Posterior cingulate gyrus (tissue), 11 donors: Measurements from ENCODE around the gene POMC.
"Not testable (repeated sequence)": the region's sequence is repeated elsewhere in the genome, so short reads cannot be mapped to it uniquely, and the experiment has no call there.

Experiments used
- DNase-seq, 10 donors: peaks; one replicate each; pipeline versions ENCODE4 v3.0.0 to v3.0.0-alpha.2; 2020 to 2021; ENCODE audit warnings: mixed read lengths in 3 of 10
- intact Hi-C: fragments of 100-400 bp; cut with DNase I; formaldehyde crosslinking; loops from one replicate; pipeline ENCODE4 v1.15.1; 2023

Gene POMC

DNA sequence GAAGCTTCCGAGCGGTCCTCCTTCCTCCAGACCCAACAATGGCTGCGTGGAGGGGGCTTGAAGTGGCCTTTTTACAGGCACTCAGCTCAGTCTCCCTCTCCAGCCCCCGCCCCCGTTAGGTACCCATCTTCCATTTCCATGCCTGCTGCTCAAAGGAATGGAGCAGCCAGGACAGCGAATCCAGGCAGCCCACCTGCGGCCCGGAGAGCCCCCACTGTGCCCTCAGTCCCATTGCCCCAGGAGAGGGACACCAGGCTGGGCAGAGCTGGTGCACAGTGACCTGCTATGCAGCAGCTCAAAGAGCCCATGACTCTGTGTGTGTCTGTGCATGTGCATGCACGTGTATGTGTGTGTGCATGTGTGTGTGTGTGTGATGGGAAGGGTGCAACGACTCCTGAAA is 10.6 kb upstream of the POMC start:
- DNase-seq: no peak
- intact Hi-C loops: no loop called here

- intact Hi-C loops: no loop called here
Measured at GRCh38 chr2:25177211-25177611, 8.8 kb upstream of the POMC start.

DNA sequence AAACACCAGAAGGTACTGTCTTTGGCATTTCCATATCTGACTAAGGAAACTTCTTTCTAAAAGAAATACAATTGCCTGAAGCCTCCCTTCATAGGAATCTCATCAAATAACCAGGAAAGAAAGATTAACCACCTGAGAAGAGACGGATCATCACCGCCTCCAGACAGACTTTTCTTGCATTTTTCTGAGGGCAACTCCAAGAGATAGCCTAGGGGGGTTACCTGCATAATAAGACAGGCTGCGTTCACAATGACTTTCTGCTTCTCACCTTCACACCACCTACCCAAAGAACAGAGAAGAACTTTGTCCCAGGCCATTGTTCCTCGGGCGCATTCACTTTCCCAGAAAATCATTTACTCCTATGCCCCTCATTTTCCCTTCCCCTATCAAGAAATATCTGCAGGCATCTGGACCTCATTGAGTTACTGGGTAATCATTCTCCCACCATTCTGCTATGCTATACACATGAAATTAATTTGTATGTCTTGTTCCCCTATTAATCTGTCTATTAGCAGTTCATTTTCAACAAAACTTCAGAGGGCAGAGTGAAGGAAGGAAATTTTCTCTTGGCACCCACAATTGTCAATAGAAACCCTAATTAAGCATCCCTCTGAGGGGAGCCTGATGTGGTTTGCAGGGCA is 8.3 kb upstream of the POMC start:
- intact Hi-C loops: no loop called here
- no peak for DNase-seq

More at GRCh38 chr2:25177211-25177611, 8.8 kb upstream of the POMC start:
- no peak for DNase-seq

DNA sequence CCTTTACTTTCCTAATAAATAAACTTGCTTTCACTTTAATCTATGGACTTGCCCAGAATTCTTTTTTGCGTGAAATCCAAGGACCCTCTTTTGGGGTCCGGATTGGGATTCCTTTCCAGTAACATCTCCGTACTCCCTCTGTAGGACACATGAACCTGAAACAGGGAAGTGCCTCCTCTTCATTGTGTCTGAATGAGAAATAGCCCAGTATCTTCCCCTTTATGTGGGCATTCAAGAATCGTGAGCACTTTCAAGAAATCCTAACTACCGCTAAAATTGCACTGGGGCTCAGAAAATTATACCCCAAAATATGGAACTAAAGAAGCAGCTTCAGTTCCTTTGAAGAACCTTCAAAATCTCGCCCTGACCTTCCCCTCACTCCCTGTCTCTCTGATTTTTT is 7.8 kb upstream of the POMC start:
- DNase-seq: no peak
- intact Hi-C loops: no loop called here

GRCh38 chr2:25174192-25174861 is 5.9 kb upstream of the POMC start:
- intact Hi-C loops: no loop called here
- no peak for DNase-seq

DNA sequence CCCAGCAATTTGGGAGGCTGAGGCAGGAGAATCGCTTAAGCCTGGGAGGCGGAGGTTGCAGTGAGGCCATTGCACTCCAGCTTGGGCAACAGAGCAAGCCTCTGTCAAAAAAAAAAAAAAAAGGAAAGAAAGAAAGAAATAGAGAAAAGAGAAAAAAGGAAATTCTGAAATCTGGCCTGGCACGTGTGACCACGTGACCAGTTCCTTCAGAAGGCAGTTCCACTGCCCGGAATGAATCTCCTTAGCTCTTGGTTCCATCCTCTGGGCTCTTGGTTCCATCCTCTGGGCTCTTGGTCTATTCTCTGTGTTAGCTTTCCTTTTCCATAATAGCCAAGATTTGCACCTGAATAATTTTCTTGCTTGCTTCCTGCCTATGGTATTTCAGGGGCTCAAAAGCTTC is 5.3 kb upstream of the POMC start:
- intact Hi-C loops: no loop called here
- DNase-seq: no peak

DNA sequence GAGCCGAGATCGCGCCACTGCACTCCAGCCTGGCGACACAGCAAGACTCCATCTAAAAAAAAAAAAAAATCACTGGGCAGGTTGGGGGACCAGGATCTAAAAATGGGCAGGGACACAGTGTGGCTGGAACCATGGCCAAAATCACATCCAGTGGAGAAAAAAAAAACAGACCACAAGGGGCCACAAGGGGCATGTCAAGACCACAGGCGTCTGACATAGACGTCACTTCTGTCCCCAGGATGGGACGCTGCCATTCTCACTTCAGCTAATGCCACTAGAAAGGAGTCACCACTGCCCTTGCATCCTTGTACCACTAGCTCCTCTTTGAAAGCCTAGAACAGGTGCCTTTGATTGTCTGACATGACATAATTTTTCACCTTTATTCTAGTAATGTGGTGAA is 2.5 kb upstream of the POMC start:
- intact Hi-C loops: no loop called here
- no peak for DNase-seq

DNA sequence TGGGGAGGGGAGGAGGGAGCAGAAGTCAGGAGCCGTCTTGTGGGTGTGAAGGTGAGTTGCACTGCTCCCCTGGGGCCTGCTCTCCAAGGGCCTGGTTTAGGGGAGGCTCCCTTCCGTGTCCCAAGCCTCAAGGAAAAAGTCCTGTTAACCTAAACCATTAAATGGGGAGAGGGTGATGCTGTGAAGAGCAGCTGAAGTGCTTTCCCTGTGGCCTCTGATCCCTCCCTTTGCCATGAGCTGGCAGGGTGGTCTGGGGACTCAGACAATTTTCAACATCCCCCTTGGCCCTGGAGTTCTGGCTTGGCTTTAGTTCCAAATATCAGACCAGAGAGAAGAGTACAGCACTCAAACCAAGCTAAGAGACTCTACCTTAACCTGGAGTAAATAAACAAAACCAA is 692 bp upstream of the POMC start:
- intact Hi-C loops: no loop called here
- DNase-seq: peak in 1 of 10 donors; percentile 5

DNA sequence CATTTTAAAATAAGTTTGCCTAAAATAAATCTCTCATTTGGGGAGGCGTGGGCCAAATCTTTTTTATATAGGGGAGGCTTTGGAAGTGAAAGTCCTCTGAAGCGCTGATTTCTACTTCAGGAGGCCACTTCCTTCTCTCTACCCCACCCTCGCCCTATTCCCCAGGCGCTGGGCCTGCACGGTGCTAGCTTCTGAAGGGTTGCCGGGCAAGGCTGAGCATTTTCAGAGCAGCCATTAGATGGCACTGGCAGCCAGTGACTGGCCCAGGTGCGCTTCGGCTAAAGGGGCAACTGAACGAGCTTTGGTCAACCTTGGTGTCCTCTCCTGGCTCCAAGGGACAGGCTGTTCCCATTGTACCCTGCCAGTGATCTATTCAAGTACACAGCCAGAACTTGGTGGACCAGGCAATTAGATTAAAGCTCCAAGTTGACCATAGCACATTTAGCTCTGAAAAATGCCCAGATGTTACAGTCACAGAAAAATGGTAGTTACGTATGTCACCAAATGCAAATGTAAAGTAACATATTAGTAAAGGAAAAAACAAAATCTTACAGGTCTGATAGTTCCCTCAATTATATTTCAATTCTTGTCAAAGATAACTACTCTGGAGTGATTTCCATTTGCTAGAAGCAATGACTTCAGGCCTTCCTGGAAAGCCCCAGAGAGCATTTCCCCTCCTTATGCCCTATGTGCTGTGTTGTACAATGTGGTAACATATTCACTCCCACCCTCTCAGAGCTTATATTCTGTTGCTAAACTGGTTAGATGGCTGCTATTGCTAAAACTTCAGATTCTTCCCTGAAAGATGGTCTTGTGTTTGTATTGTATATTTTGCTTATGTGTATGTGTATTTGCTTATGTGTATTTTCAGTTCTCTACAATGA is 2.1 kb downstream of the POMC start:
- DNase-seq: peak in 9 of 10 donors; percentile 22 to 87 (median 44)
- intact Hi-C loops: no loop called here

- peak in 2 of 10 donors; percentile 33 to 68 for DNase-seq
- intact Hi-C loops: no loop called here
Measured at GRCh38 chr2:25164561-25164960, 3.8 kb downstream of the POMC start.

DNA sequence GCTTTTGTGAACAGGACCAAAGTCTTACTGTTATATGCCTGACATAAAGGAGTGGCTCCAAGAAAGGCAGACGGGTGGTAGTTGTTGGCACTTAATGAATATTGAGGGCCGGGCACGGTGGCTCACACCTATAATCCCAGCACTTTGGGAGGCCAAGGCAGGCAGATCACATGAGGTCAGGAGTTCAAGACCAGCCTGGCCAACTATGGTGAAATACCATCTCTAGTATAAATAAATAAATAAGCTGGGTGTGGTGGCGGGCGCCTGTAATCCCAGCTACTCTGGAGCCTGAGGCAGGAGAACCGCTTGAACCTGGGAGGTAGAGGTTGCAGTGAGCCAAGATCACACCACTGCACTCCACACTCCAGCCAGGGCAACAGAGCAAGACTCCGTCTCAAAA is 6.3 kb downstream of the POMC start:
- intact Hi-C loops: not testable (repeated sequence)
- DNase-seq: peak in 2 of 10 donors; percentile 14 to 21

GRCh38 chr2:25161055-25161781 is 7.2 kb downstream of the POMC start:
- peak in 7 of 10 donors; percentile 30 to 90 (median 68) for DNase-seq
- intact Hi-C loops: no loop called here

- peak in 2 of 10 donors; percentile 41 to 66 for DNase-seq
- intact Hi-C loops: no loop called here
Measured at GRCh38 chr2:25160376-25160775, 8.0 kb downstream of the POMC start.

GRCh38 chr2:25159949-25160348 is 8.4 kb downstream of the POMC start:
- DNase-seq: peak in 2 of 10 donors; percentile 11 to 56
- intact Hi-C loops: no loop called here

DNA sequence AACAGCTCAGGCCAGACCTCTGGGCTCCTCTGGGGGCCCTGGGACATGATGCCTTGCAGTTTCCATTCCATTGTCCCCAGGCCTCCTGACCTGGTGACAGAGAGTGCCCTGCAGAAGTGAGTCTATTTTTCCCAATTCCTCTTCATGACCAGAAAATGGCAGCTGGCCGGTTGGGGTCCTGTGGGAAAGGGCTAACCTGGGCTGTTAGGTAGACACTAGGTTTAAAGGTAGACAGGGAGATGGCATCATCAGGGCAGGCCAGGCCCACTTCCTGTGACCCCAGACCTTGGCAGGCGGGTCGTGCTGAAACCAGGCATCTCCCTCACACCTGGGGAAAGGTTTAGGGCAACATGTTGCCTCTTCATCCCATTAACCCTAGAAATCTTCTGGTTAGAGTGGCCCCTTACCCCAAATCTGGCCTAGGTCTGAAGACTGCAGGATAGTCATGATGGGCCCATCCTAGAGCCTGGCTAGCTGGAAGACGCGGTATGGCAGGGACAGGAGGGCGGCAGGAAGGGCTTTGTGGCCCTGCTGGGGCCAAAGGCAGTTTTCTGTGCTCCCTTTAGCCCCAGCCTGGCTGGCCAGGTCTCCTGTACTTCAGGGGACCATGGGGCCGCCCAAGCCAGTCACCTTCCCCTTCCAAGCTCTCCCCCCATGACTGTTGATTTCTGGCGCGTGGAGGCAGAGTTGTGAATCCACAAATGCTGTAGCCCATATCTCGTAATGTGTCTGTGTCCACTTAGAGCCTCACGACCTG is 10.1 kb downstream of the POMC start:
- intact Hi-C loops: no loop called here
- peak in 2 of 10 donors; percentile 56 to 70 for DNase-seq

DNA sequence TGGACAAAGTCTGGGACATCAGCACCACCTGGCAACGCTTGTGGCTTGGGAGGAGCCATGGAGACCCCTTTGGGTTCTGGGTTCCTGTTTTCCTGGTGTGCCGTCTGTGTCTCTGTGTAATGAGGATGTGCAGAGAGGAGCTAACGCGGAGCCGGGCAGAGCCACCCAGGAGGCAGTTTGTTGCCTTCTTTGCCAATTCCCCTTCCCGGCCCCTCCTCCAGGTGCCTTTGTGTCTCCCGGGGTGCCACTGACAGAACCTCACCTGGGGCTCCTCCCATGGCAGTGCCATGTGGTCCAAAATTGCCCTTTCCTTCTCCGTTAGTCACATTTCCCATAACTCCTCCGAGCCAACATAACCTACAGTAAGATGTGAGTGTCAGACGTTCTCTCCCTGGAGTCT is 13.0 kb downstream of the POMC start:
- intact Hi-C loops: no loop called here
- peak in 2 of 10 donors; percentile 41 to 56 for DNase-seq

GRCh38 chr2:25151718-25152117 is 16.7 kb downstream of the POMC start:
- intact Hi-C loops: no loop called here
- DNase-seq: peak in 2 of 10 donors; percentile 60 to 64

DNA sequence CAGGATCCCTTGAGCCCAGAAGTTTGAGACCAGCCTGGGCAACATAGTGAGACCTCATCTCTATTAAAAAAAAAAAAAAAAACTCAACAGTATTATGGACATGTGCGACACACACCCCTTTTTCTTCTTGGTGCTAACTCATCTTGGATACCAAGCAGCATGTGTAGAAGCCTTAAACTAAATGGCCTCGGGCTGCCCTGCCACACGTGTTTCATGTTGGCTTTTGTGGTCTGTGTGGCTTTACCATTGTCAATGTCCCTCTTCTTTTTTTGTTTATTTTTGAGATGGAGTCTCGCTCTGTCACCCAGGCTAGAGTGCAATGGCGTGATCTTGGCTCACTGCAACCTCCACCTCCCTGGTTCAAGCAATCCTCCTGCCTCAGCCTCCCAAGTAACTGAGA is 17.4 kb downstream of the POMC start:
- intact Hi-C loops: not testable (repeated sequence)
- peak in 2 of 10 donors; percentile 11 to 16 for DNase-seq

GRCh38 chr2:25149646-25150045 is 18.7 kb downstream of the POMC start:
- intact Hi-C loops: no loop called here
- DNase-seq: peak in 2 of 10 donors; percentile 58 to 61

- DNase-seq: peak in 2 of 10 donors; percentile 51 to 71
- intact Hi-C loops: no loop called here
Measured at GRCh38 chr2:25146896-25147295, 21.5 kb downstream of the POMC start.
